GM21529 (cell line): ENCODE data around the gene DPP6.

ENCODE experiments used
- ATAC-seq: cut with Tn5 transposase; IDR thresholded peaks from one replicate; pipeline ENCODE4 v1.9.1; 2021; ENCODE audit not compliant: unreplicated experiment

DPP6 gene

DNA sequence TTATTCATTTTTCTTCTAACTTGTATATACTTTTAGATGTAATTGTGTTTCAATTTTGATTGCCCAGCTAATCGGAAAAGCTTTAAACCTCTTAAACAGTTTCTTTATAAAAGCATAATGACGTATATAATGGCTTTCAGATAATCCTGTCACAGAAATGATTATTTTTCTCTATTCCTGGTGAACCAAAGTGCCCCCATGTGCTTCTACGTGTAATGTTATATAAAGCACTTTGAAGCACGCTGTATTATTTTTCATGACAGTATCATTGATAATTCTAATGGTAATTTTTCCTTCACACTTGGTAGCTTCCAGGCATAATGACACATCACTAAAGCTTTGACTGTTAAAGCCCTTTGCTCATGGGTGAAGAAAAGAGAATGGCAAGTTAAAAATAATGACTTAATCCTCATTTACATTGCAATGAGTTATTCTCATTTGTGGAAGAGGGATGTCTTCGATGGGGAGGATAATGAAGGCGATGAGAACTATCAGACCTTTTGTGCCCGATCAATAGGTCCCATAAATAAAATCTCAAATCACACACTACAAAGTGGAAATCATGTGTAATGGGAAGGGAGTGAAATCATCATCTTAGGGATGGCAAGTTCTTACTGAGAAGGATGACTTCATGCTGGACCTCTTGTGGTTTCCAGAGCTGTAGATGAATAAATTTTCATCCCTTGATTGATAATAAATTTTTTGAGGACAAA lies 460.1 kb downstream of the DPP6 start:
- no peak for ATAC-seq

DNA sequence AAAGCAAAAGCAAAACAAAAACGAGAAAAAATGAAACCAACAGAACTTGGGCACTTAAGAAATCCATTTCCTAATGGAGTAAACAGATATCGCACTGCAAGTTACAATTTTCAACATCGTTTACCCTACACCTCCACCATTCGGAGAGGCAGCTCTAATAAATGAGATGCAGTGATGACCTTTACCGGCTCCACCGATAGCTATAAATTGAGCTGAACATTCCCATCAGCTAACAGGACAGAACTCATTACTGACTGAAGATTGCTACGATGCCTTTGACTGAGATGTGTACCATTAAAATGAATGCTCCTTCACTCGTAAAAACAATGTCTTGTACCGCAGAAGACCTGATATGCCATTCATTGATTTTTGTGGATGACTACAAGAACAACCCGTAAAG lies 465.6 kb downstream of the DPP6 start:
- no peak for ATAC-seq

DNA sequence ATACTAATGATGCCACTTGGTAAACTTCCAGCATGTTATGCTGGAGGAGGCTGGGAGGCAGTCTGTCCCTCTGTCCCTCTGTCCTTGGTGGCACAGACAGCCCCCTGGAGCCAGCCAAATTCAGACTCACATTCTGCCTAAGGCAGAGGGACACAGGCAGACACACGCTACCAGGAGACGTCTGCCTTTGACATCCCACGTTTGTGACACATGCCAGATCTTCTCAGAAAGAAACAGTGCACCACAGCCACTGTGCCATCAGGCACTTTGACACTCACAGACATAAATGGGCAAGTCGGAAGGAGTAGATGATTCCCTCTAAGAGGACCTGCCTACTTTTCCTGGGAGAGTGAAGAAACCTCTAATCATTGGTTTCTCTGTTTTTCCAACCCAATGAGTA lies 467.0 kb downstream of the DPP6 start:
- no peak for ATAC-seq

DNA sequence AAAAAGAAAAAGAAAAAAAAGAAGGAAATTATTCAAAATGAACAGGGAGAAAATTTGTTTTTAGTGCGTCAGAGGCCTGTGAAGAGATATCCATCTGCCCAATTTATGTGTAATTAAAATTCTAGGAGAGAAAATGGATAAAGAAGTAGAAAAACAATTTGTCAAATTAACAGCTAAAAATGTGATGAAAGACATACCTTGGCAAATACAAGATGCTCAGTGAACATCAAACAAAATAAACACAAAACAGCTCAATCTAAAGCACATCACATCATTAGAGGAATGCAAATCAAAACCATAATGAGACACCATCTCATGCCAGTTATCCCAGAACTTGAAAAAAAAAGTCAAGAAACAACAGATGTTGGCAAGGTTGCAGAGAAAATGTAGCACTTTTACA lies 477.9 kb downstream of the DPP6 start:
- no peak for ATAC-seq

DNA sequence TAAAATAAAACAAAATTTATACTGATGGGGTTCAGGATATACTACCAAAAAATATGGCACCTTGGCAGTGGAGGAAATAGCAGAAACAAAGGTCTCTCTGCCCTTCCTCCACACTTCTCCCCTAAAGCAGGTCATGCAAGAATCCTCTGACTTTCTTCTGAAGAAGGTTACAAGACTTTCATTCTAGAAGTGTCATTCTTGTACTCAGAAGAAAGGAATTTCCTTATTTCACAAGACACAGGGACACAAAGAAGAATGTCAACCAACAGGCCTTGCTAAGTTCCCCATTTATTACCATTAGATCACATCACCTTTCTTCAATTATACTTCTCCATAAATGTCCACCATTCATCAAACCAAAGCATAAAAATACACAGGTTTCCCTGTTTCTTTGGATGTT lies 480.6 kb downstream of the DPP6 start:
- no peak for ATAC-seq

DNA sequence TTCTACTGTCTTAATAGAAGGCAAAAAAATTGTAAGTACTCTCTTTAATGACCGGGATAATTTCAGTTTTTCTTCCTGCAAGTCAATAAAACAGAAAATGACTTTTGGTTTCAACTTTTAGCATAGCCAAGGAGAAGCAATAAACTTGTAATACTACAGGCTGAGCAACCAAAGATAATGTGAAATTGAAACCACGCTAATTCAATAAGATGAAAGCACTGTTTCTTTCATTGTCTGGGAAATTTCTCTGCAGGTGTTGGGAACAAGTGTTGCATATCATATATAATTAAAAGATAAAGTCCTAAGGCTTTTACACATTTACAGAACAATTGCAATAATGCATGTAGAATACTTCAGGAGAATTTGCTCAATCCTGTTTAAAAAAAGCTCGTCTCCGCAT lies 488.4 kb downstream of the DPP6 start:
- ATAC-seq, result no peak

DNA sequence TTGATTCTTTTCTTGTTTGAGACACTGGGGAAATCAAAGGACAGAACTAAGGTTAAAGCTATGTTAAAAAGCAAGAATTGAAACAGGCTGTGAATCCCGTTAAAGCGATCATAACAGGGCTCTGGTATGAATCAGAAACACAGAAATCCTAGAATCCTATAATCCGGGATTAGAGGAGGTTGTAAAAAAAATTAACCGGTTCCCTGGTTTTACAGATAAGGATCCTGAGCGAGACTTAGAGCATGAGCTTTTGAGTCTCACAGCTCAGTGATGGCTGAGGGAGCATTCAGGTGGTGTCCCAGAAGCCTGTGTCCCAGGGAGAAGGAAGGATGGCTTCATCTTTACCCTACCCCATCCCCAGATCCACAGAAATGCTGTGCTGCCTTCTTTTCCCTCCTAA lies 489.4 kb downstream of the DPP6 start:
- ATAC-seq, result no peak

DNA sequence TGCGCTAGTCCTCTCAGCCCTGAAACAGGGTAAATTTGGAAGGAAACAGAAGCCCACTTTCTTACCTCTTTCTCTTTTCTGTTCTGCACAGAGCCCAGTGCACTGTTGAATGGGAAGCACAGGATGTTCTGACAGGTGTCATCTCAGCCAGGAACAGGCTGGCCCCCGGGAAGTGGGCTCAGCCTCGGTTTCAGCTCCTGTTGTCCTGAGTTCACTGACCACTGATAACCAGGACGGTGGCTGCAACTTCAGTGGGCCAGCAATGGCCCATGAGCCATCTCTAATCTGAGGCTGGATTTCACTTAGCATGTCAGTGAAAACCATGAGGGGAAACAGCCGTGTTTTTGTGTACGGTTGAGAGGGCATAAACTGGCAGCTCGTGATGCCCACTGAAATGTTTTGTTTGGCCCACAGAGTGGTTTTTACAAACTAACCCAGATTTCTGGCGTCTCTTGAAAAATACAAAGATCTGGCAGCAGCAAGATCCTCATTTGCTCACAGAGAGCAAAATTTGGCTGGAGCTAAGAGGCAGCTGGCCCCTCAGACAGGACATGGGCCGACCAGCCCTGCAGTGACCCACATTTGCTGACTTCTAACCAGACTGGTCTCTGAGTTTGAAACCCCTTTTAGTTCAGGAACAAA lies 494.9 kb downstream of the DPP6 start:
- no peak for ATAC-seq

DNA sequence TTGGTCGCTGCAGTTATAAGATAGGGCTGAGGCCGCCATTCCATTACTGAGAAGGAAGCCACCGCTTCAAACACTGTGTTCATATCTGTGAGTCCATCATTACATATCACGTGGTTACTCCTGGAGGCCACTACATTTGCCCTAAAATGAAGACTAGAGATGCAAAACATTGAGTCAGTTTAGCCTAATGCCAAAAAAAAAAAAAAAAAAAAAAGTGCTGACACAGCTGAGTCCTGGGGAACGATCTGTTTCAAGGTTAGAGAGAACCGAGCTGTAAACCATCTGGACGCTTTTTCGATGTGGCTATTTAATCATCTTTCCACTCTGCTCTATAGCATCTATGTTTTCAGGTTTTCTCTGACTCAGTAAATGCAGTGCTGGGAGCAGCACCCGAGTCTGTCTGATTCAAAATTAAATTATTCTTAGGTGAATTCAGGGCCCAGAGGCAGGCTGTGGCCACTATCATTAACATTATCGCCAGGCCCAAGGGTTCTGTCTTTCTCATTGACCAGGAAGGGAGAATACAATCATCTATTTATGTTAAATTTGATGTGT lies 501.6 kb downstream of the DPP6 start:
- no peak for ATAC-seq

DNA sequence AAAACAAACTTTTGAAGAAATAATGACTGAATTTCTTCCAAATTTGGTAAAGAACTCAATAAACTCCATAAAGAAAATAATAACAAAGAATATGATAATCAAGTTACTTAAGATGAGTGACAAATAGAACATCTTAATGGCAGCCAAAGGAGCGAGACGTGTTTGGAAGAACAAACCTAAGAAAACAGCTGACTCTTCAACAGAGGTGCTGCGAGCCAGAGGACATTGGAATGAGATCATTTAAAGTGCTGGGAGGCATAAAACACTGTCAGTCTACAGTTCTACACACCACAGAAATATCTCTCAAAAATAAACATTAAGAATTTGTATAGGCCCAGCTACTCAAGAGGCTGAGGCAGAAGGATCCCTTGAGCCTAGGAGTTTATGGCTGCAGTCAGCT lies 507.3 kb downstream of the DPP6 start:
- ATAC-seq, result no peak

DNA sequence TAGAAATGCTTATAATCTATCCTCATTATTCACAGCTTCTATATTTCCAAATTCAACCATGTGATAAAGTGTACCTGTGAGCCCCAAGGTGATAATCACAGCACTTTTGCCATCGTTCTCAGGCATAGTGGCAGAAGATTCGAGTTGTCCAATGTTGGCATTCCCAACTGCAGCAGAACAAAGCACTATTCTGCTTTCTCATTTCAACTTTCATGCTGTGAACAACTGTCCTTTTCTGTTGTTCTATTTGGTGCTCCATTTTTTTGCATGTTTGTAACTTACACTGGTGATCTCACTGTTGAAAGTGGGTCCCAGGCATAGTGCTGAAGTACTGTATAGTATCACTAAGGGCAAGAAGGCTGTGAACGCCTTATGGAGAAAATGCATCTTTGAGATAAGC lies 512.5 kb downstream of the DPP6 start:
- ATAC-seq, result no peak

DNA sequence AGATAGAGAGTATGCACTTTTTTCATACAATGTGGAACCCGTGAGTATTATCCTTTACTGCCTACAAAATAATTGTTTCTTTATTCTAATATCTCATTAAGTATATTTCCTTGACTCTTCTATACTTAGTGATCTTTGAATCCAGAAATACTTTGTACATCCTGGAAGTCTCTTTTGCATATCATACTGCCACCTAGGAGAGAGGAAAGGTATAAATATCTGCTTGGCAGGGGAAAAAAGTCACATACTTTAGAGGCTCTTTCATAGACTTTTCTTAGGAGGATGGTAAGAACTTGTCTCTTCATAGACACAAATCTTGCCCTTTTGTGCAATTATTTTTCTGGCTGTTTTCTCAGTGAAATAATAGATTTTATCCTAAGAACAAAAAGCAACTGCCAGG lies 514.7 kb downstream of the DPP6 start:
- ATAC-seq, result no peak

DNA sequence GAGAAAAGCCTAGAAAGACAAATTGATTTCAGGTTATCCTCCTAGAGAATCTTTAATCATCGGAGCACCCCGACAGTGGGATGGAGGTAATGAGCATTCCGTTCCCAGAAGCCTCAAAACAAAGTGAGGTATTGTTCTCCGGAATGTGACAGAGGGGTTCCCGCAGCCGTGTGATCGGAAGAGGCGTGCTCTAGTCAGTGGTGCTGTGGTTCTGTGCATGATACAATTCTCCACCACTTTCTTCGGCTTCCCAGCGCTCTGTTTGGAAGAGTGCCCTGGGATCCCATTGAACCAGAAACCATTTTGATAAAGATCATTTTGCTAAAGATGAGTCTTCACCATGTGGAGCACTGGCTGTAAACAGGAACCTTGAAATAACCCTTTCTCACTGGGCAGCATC lies 516.1 kb downstream of the DPP6 start:
- no peak for ATAC-seq

DNA sequence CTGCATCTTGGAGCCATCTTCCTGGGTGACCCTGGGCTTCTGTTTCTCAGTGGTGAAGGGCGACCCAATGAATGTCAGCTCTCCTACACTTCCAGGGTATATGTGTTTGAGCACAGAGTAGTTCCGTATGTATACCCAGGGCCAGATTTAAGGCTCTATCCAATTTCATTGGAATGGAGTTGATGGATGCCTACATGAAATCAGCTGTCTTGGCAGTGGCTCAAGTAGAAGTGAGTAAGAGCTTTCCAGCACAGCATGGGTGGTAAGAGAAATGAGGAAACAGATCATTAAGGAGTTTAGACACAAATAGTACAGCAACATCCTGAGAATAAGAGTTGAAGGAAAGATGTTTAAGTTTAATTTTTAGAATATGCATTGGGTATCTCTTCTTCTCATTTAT lies 517.7 kb downstream of the DPP6 start:
- no peak for ATAC-seq

DNA sequence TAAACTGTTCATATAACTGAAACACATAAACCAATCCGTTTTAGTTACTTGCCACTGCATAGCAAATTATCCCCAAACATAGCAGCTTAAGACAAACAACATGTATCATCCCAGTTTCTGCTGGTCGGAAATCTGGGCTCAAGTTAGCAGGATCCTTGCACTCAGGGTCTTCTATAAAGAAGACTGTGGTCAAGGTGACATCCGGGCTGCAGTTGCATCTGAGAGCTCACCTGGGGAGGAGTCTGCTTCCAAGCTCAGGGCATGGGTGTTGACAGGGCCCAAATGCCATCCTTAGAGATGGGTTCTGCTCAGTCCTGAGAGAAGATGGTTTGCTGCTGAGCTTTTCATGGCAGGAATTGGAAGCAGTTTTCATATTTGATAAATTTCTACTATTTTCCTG lies 519.6 kb downstream of the DPP6 start:
- ATAC-seq, result no peak

DNA sequence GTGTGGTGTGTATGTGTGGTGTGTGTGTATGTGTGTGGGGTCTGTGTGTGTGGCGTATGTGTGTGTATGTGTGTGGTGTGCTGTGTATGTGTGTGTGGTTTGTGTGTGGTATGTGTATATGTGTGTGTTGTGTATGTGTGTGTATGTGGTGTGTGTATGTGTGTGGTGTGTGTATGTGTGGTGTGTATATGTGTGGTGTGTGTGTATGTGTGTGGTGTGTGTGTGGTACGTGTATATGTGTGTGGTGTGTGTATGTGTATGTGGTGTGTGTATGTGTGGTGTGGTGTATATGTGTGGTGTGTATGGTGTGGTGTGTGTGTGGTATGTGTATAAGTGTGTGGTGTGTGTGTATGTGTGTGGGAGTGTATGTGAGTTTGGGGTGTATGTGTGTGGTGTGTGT lies 522.0 kb downstream of the DPP6 start:
- ATAC-seq, result no peak

DNA sequence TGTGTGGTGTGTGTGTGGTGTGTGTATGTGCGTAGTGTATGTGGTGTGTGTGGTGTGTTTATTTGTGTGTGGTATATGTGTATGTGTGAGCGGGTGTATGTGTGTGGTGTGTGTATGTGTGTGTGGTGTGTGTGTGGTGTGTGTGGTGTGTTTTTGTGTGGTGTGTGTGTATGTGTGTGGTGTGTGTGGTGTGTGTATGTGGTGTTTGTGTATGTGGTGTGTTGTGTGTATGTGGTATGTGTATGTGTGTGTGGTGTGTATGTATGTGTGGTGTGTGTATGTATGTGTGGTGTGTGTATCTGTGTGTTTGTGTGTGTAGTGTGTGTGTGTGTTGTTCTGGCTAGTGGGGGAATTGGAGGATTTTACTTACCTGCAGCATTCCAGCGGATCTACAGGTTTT lies 523.3 kb downstream of the DPP6 start:
- ATAC-seq, result no peak

DNA sequence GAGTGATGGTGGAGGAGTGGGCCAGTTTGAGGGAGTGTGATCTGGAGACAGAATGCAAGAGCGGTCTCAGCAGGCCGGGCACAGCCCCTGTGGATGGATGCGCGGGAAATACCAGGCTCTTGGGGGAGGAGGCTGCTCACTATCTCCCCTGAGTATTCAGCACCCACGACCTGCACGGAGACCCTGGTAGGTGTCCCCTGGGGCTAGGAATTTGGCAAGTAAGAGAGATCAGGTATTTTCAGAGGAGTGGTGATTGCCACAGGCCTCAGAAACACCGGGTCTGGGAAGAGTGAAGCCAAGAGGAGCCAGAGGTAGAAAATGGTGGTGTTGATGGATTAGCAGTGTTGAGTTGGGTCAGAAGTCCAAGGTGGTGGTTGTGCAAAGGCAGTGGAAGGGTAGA lies 524.4 kb downstream of the DPP6 start:
- no peak for ATAC-seq

DNA sequence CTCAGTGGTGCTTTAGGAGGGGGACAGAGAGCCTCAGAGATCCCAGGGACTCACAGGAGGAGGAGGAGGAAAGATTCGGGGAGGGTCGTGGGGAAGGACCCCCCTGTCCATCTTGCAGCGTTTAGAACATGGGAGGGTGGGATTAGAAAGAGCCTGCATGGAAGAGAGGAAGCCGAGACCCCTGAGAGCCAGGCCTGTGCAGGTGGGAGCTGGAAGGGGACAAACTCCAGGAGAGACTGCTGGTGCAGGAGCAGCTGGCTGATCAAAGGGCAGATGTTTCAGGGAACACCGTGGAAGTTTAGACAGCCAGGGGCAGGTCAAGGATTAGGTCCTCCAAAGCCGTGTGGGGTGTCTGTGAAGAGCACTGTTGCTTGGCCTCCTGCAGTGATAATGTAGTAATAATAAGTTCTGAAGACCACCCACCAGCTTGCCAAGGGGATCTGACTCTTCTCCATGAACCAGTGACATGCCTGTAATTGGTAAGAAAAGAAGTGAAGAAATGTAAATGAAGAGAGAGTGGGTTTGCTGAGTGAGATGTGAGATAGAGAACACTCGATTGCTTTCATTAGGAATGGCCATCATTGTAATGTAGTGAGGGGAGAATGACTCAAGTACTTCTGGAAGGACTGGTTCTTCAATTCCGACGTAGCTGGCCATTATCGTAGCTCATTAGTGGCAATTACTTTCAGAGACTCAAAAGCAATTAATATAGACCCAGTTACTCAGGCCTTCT lies 525.1 kb downstream of the DPP6 start:
- ATAC-seq, result no peak

DNA sequence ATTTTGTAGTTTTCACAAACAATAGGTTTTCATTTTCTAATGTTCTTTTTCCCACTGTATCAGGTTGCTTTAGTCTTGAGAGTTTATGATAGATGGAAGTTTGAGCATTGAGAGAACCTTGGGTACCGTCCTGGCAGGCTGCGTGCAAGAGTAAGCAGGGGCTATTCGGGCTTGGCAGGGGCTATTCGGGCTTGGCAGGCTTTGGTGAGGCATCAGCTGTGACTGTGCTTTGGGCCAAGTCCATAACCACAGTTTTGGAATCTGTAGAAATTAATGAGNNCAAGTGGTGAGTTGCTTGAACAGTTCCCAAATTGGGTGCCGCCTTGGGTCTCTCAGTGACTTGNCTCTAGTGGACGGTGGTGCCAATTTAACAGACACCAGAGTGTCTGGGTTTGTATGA lies 526.1 kb downstream of the DPP6 start:
- no peak for ATAC-seq

DNA sequence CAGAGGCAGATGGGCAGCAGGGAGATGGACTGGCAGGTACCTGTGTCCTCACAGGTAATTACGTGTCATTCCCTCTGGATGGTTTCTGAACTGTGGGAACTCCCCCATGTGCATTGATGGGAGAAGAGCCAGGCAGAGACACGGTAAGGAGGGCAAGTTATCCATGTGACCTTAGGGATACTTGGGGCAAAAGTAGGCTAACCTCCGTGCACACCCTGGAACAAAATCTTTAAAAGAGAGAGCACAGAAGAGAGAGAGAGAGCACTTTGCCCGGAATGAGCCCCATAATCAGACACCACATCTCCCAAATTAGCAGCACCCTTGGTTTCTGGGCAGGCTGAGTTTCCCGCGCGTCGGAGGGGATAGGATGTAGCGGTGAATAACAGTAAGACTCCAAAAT lies 527.5 kb downstream of the DPP6 start:
- no peak for ATAC-seq

DNA sequence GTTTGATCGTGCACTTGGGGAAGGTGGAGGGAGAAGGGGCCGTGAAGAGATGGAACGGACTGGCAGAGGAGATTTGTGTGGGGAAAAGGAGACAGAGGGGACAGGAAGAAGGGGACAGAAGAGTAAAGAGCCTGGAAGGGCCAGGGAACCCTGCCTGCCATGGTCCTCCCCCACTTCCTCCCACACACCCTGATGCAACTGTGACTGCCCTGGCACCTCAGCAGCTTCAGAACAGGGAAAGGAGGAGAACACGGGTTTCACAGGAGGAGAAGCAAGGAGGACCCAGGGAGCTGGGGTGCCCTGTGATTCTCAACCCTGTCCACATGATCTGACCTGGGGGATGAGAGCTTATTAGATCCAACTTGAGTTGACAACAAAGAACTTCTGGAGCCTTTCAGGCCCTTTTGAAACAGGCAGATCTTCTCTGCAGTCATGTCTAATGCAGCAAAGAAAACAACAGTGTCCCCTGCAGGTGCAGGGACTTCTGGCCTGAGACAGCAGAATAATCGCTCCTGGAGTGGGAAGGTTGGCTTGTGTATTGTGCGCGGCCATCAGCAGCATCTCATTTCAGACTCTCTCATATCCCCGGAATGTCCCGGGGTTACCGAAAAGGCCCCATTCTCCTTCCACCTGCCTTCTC lies 529.2 kb downstream of the DPP6 start:
- ATAC-seq, result no peak
